A673 (cell line): Measurements from ENCODE around the gene EFNA5.

Source experiments
- EZH2 ChIP-seq: fragments of 200-600 bp; sonication (generic); IDR thresholded peaks from 2 replicates; pipeline ENCODE4 v1.6.1; 2017; ENCODE audit warnings: borderline replicate concordance, low read depth, mild to moderate bottlenecking, mixed read lengths, antibody characterized with exemption, low read length; ENCODE audit not compliant: poor library complexity, severe bottlenecking
- TF ChIP-seq, protein P1 (sequence below): fragments of 300-800, 200-600 bp; sonication (generic); conservative IDR thresholded peaks from 2 replicates; pipeline ENCODE4 v1.5.1; 2017; ENCODE audit warnings: low read depth, mild to moderate bottlenecking, antibody characterized with exemption, low read length, moderate library complexity, mixed read lengths

- TF ChIP-seq, protein P1, sequence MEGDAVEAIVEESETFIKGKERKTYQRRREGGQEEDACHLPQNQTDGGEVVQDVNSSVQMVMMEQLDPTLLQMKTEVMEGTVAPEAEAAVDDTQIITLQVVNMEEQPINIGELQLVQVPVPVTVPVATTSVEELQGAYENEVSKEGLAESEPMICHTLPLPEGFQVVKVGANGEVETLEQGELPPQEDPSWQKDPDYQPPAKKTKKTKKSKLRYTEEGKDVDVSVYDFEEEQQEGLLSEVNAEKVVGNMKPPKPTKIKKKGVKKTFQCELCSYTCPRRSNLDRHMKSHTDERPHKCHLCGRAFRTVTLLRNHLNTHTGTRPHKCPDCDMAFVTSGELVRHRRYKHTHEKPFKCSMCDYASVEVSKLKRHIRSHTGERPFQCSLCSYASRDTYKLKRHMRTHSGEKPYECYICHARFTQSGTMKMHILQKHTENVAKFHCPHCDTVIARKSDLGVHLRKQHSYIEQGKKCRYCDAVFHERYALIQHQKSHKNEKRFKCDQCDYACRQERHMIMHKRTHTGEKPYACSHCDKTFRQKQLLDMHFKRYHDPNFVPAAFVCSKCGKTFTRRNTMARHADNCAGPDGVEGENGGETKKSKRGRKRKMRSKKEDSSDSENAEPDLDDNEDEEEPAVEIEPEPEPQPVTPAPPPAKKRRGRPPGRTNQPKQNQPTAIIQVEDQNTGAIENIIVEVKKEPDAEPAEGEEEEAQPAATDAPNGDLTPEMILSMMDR, result no peak
- no peak for TF ChIP-seq EZH2
Observed at GRCh38 chr5:107674655-107675054, 3.9 kb upstream of the EFNA5 start.
